GM19238 (cell line): ENCODE measurements around the gene GNB3.

ENCODE experiments used
- DNase-seq: peaks from one replicate; pipeline ENCODE4 v3.0.0; 2011; ENCODE audit warnings: low spot score; ENCODE audit not compliant: insufficient read length

GNB3 gene

GRCh38 chr12:6840761-6841515, at the start of gene GNB3:
Gene GNB3, plus strand, starts transcription at chr12:6840925. Its CDS starts 363 bp downstream, at chr12:6841288.
- no peak for DNase-seq

GRCh38 chr12:6791931-6792520, 48.7 kb upstream of the GNB3 start:
- no peak for DNase-seq

- no peak for DNase-seq
Observed at GRCh38 chr12:6792522-6793201, 48.1 kb upstream of the GNB3 start.

GRCh38 chr12:6795088-6795487, 45.6 kb upstream of the GNB3 start:
- no peak for DNase-seq

- DNase-seq = no peak
Observed at GRCh38 chr12:6796576-6796975, 44.1 kb upstream of the GNB3 start.

- no peak for DNase-seq
Observed at GRCh38 chr12:6799147-6799546, 41.6 kb upstream of the GNB3 start.

GRCh38 chr12:6807170-6807569, 33.6 kb upstream of the GNB3 start:
- DNase-seq = no peak

- DNase-seq = no peak
Observed at GRCh38 chr12:6809056-6809455, 31.7 kb upstream of the GNB3 start.

GRCh38 chr12:6810758-6811157, 30.0 kb upstream of the GNB3 start:
- DNase-seq = no peak

GRCh38 chr12:6813363-6813762, 27.4 kb upstream of the GNB3 start:
- no peak for DNase-seq

GRCh38 chr12:6816598-6816997, 24.1 kb upstream of the GNB3 start:
- no peak for DNase-seq

- no peak for DNase-seq
Observed at GRCh38 chr12:6817098-6817497, 23.6 kb upstream of the GNB3 start.

- DNase-seq = no peak
Observed at GRCh38 chr12:6817662-6818157, 23.0 kb upstream of the GNB3 start.

- DNase-seq = no peak
Observed at GRCh38 chr12:6818222-6818621, 22.5 kb upstream of the GNB3 start.

GRCh38 chr12:6818645-6819044, 22.1 kb upstream of the GNB3 start:
- DNase-seq = no peak

GRCh38 chr12:6819106-6820030, 21.4 kb upstream of the GNB3 start:
- no peak for DNase-seq

- no peak for DNase-seq
Observed at GRCh38 chr12:6820166-6820565, 20.6 kb upstream of the GNB3 start.

- no peak for DNase-seq
Observed at GRCh38 chr12:6821591-6822425, 18.9 kb upstream of the GNB3 start, which contains the start of gene GPR162. Gene GPR162, plus strand, starts transcription at chr12:6821821. Its CDS starts 2,078 bp downstream, at chr12:6823899.

- no peak for DNase-seq
Observed at GRCh38 chr12:6822426-6823135, 18.1 kb upstream of the GNB3 start.
